ENCODE data around the gene RPAIN. TPM values are rescaled to one million over a fixed set of nuclear protein-coding genes. Genes with fewer than 3 reads are reported as not detected.

The RPAIN gene
- total and polyA plus RNA-seq, 2 of the 13 experiments (the other 11 are each of a cell fraction or from before 2014, with no cell fraction given), result 42.1 to 58.5 TPM

- TF ChIP-seq GABPA (IDR thresholded peaks at IDR 0.05; ENCODE audit: low read depth, low read length) (no peak; the same call in 1 of the 2 replicates), GABPA (CRISPR knock-in tag; IDR thresholded peaks at IDR 0.05; ENCODE audit: low read depth) (peak; percentile 80), ZNF691 (CRISPR knock-in tag; IDR thresholded peaks at IDR 0.05; ENCODE audit: borderline replicate concordance, low read depth) (no peak), SMYD3 (CRISPR knock-in tag; IDR thresholded peaks at IDR 0.05) (no peak), MAF1 (CRISPR knock-in tag; IDR thresholded peaks at IDR 0.05; ENCODE audit: borderline replicate concordance) (no peak), ZNF550 (CRISPR knock-in tag; IDR thresholded peaks at IDR 0.05; ENCODE audit: borderline replicate concordance) (no peak), ONECUT2 (CRISPR knock-in tag; IDR thresholded peaks at IDR 0.05) (peak; percentile 96), WIZ (CRISPR knock-in tag; IDR thresholded peaks at IDR 0.05) (no peak), ZNF510 (CRISPR knock-in tag; IDR thresholded peaks at IDR 0.05; ENCODE audit: low read depth) (no peak), NAIF1 (CRISPR knock-in tag; IDR thresholded peaks at IDR 0.05; ENCODE audit: borderline replicate concordance) (peak; percentile 56; the same call in 1 of the 2 replicates), NKX3-1 (CRISPR knock-in tag; IDR thresholded peaks at IDR 0.05) (no peak), YY1 (IDR thresholded peaks at IDR 0.05; ENCODE audit: insufficient read depth, insufficient replicate concordance, low read depth, low read length) (peak; percentile 79), ZNF609 (CRISPR knock-in tag; IDR thresholded peaks at IDR 0.05; ENCODE audit: borderline replicate concordance) (no peak), ZNF768 (CRISPR knock-in tag; IDR thresholded peaks at IDR 0.05) (peak; percentile 66; the same call in 1 of the 2 replicates), NFRKB (IDR thresholded peaks at IDR 0.05) (no peak), SMARCC2 (IDR thresholded peaks at IDR 0.05) (no peak), MXD4 (CRISPR knock-in tag; IDR thresholded peaks at IDR 0.05) (peak; percentile 96), ZNF230 (CRISPR knock-in tag; IDR thresholded peaks at IDR 0.05) (no peak), ZBTB43 (CRISPR knock-in tag; conservative IDR thresholded peaks at IDR 0.05) (no peak), ETV5 (CRISPR knock-in tag; IDR thresholded peaks at IDR 0.05; ENCODE audit: borderline replicate concordance) (no peak; the same call in 1 of the 2 replicates), MEF2D (CRISPR knock-in tag; IDR thresholded peaks at IDR 0.05) (peak; percentile 70), RFXAP (CRISPR knock-in tag; IDR thresholded peaks at IDR 0.05; ENCODE audit: borderline replicate concordance) (no peak), ZNF10 (CRISPR knock-in tag; IDR thresholded peaks at IDR 0.05; ENCODE audit: borderline replicate concordance, low read depth) (no peak), FOXK2 (IDR thresholded peaks at IDR 0.05) (peak; percentile 80), ZNF598 (CRISPR knock-in tag; IDR thresholded peaks at IDR 0.05; ENCODE audit: borderline replicate concordance) (no peak), MXI1 (IDR thresholded peaks at IDR 0.05; ENCODE audit: borderline replicate concordance, low read depth, low read length) (peak; percentile 91; the same call in 2 of the 3 replicates)
Measured at GRCh38 chr17:5419959-5420653, at the start of gene RPAIN (continued).
